Midbrain (tissue), 1 donor: Measurements from ENCODE around the gene STRBP.

Source experiments
- DNase-seq: peaks from one replicate; lab custom pipeline; 2025; lab: John Stamatoyannopoulos, UW

The STRBP gene

GRCh38 chr9:123099042-123099441 lies 169.3 kb downstream of the STRBP start:
- peak; percentile 14 for DNase-seq

- DNase-seq: no peak
Observed at GRCh38 chr9:123098096-123098459, 170.3 kb downstream of the STRBP start.

- no peak for DNase-seq
Observed at GRCh38 chr9:123097430-123098095, 170.8 kb downstream of the STRBP start.

GRCh38 chr9:123096987-123097386 lies 171.4 kb downstream of the STRBP start:
- no peak for DNase-seq

GRCh38 chr9:123093141-123093540 lies 175.2 kb downstream of the STRBP start:
- DNase-seq: no peak

GRCh38 chr9:123091459-123091858 lies 176.9 kb downstream of the STRBP start:
- DNase-seq: no peak

GRCh38 chr9:123090956-123091355 lies 177.4 kb downstream of the STRBP start:
- DNase-seq: no peak

GRCh38 chr9:123090198-123090896 lies 178.0 kb downstream of the STRBP start:
- DNase-seq: no peak

- no peak for DNase-seq
Observed at GRCh38 chr9:123089790-123090189, 178.6 kb downstream of the STRBP start.

GRCh38 chr9:123089040-123089439 lies 179.3 kb downstream of the STRBP start:
- DNase-seq: no peak

GRCh38 chr9:123087359-123087888 lies 181.0 kb downstream of the STRBP start:
- DNase-seq: no peak

- no peak for DNase-seq
Observed at GRCh38 chr9:123085916-123086315, 182.5 kb downstream of the STRBP start.

- DNase-seq: no peak
Observed at GRCh38 chr9:123084256-123084655, 184.1 kb downstream of the STRBP start.

- no peak for DNase-seq
Observed at GRCh38 chr9:123083680-123084079, 184.7 kb downstream of the STRBP start.

GRCh38 chr9:123081824-123082223 lies 186.6 kb downstream of the STRBP start:
- peak; percentile 18 for DNase-seq

GRCh38 chr9:123080444-123080843 lies 187.9 kb downstream of the STRBP start:
- DNase-seq: no peak

- no peak for DNase-seq
Observed at GRCh38 chr9:123074628-123075027, 193.8 kb downstream of the STRBP start.

- DNase-seq: no peak
Observed at GRCh38 chr9:123073991-123074422, 194.4 kb downstream of the STRBP start.

- DNase-seq: no peak
Observed at GRCh38 chr9:123073441-123073840, 194.9 kb downstream of the STRBP start.

GRCh38 chr9:123072407-123072995 lies 195.9 kb downstream of the STRBP start:
- DNase-seq: no peak
